NB4 (cell line): ENCODE data around the gene CELA1.

Source experiments
- DNase-seq: peaks from one replicate; pipeline ENCODE4 v3.0.0; 2010; ENCODE audit warnings: low read depth
- H3K4me3 ChIP-seq: one replicate; pipeline ENCODE4 v1.5.1; 2011; ENCODE audit warnings: mild to moderate bottlenecking, low read depth, low read length, moderate library complexity
- CTCF ChIP-seq: IDR thresholded peaks from one replicate; pipeline ENCODE4 v1.5.1; 2012; ENCODE audit warnings: low read depth, low read length
- MAX ChIP-seq: IDR thresholded peaks from 2 replicates; pipeline ENCODE4 v1.6.1; 2011; ENCODE audit warnings: low read depth, low read length
- MYC ChIP-seq: IDR thresholded peaks from 2 replicates; pipeline ENCODE4 v1.6.1; 2011; ENCODE audit warnings: low read depth, low read length
- POLR2A ChIP-seq: IDR thresholded peaks from 2 replicates; pipeline ENCODE4 v1.6.1; 2011; ENCODE audit warnings: mild to moderate bottlenecking; ENCODE audit not compliant: insufficient read length; ENCODE audit errors: extremely low read depth

CELA1 gene

GRCh38 chr12:51334764-51335163, 11.7 kb downstream of the CELA1 start:
- no peak overlapping the region for H3K4me3 ChIP-seq
- DNase-seq, result peak; percentile 65
- TF ChIP-seq CTCF, result no peak
- no peak for TF ChIP-seq MAX
- TF ChIP-seq MYC, result no peak
- TF ChIP-seq POLR2A, result no peak

GRCh38 chr12:51333536-51333935, 12.9 kb downstream of the CELA1 start:
- no peak overlapping the region for H3K4me3 ChIP-seq
- TF ChIP-seq MYC (no peak), MAX (no peak), CTCF (no peak), POLR2A (no peak)
- DNase-seq, result no peak

- TF ChIP-seq POLR2A, result no peak
- TF ChIP-seq MAX, result no peak
- no peak for TF ChIP-seq MYC
- TF ChIP-seq CTCF, result no peak
- no peak for DNase-seq
- H3K4me3 ChIP-seq, result no peak overlapping the region
Measured at GRCh38 chr12:51330186-51330585, 16.3 kb downstream of the CELA1 start.

- peak overlapping the region; percentile 51 for H3K4me3 ChIP-seq
- no peak for TF ChIP-seq CTCF
- TF ChIP-seq MAX, result no peak
- no peak for TF ChIP-seq POLR2A
- no peak for TF ChIP-seq MYC
- DNase-seq, result peak; percentile 84
Measured at GRCh38 chr12:51329742-51330141, 16.7 kb downstream of the CELA1 start.

GRCh38 chr12:51328587-51328986, 17.9 kb downstream of the CELA1 start:
- peak overlapping the region; percentile 14 for H3K4me3 ChIP-seq
- peak; percentile 54 for DNase-seq
- no peak for TF ChIP-seq POLR2A
- no peak for TF ChIP-seq MYC
- TF ChIP-seq CTCF, result no peak
- no peak for TF ChIP-seq MAX
